Islet of Langerhans (tissue), 1 donor: ENCODE measurements around the gene SCPEP1.

Experiments used
- FAIRE-seq: peaks from one replicate; lab custom pipeline; 2011; peaks lifted over from hg19 to GRCh38; lab: Jason Lieb, UNC

The SCPEP1 gene

DNA sequence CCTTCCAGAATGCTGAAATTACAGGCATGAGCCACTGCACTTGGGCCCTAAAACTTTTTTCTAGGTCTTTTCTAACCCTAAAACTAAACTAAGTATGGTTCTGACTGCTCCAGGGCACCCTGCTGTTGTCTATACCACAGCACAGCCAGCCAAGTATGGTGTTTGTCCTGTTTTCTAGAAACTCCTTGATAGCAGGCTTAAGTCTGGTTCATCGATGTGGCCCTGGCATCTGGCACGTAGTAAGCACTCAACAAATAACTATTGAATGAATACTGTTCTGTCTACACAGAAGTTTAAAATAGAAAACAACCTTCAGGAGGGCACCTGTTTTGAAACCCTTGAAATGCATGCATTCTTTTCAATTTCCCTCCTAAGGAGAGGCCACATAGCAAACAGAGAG, 62.6 kb downstream of the SCPEP1 start:
- FAIRE-seq, result no peak

- no peak for FAIRE-seq
Measured at GRCh38 chr17:57043276-57043675, 65.3 kb downstream of the SCPEP1 start.

DNA sequence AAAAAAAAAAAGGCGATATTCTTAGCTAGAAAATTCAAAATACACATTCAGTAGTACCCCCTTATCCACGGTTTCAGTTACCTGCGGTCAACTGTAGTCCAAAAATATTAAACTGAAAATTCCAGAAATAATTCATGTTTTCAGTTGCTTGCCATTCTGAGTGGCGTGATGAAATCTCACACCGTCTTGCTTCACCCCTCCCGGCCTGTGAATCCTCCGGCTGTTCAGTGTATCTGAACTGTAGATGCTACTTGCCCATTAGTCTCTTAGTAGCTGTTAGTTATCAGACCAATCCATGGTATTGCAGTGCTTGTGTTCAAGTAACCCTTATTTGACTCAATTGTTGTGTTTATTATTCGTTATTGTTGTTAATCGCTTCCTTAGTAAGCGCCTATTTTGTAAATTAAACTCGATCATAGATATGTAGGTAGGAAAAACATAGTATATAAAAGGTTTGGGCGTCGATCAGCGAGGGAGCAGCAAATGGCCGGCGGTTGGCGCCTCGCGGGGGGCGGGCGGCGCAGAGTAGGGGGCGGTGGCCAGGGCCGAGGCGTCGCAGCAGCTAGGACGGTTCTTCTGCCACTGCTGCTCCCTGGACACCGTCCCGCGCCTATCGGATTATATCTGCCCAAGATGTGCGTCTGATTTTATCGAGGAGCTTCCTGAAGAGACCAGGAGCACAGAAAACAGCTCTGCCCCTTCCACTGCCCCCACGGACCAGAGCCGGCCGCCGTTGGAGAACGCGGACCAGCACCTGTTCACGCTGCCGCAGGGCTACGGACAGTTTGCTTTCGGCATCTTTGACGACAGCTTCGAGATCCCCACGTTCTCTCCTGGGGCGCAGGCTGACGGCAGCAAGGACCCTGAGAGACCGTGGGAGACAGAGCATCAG, 67.3 kb downstream of the SCPEP1 start:
- no peak for FAIRE-seq

DNA sequence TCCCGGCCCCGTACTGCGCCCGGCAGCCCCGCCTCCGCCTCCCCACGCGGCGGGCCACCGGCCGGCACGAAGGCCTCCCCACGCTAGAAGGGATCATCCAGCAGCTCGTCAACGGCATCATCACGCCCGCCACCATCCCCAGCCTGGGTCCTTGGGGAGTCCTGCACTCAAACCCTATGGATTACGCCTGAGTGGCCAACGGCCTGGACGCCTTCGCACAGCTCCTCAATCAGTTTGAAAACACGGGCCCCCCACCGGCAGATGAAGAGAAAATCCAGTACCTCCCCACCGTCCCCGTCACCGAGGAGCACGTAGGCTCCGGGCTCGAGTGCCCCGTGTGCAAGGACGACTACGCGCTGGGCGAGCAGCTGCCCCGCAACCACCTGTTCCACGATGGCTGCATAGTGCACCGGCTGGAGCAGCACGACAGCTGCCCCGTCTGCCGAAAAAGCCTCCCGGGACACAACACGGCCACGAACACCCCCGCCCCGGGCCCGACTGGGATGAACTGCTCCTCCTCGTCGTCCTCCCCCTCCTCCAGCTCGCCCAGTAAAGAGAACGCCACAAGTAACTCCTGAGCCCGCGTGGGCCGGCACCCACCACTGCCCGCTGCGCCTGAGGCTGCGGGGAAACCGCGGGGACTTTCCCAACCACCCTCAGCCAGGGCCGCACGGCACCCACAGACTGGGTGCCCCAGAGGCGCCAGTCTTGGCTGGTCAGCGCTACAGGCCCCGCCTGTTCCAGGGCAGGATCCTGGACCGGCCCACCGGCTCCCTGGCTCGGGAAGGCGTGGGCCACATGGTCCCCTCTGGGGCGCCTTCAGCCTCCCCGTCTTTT, 68.2 kb downstream of the SCPEP1 start:
- no peak for FAIRE-seq

GRCh38 chr17:57046749-57047148, 68.8 kb downstream of the SCPEP1 start:
- FAIRE-seq, result no peak

DNA sequence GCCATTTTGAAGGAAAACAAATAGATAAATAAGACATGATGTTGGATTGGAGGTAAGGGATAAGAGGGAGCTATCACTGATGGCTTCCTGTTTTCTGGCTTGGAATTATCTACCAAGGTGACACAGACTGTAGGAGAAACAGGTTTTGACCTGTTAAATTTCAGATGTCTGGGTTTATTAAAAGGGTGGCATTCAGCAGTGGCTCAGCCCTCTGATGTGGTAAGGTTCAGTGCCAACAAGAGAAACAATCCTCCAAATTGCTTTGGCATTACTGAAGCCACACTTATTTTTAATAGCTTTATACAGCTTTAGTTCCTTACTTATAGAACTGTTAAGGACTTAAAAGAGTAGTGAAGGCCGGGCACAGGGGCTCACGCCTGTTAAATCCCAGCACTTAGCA, 70.2 kb downstream of the SCPEP1 start:
- no peak for FAIRE-seq

DNA sequence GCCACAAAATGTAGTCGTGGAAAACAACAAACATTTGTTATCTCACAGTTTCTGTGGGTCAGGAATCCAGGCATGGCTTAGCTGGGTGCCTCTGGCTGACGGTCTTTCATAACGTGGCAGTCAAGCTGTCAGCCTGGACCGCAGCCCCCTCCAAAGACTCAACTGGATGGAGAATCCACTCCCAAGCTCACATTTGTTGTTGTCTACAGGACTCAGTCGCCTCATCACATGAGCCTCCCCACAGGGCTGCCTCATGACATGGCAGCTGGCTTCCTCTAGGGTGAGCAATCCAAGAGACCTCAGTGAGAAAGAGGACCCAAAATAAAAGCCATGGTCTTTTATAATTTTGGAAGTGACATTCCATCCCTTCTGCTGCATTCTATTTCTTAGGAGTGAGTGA, 72.4 kb downstream of the SCPEP1 start:
- no peak for FAIRE-seq

DNA sequence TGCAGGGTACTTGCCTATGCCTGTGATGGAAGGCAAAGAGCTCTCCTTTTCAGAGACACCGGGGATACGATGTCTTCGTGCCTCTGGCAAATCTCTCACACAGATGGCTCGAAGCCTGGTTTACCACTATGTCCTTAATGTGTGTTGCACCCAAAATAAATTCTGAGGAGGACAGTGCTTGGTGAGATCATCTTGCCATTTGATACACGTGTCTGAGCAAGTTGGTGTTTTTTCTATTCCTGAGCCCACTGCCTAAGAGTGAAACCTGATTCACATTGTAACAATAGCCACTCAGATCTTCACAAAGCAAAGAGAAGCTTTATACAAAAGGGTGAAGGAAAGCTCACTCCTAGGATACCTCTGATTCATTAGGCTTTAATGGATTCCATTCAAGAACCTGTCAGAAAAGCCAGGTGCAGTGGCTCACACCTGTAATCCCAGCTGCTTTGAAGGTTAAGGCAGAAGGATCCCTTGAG, 74.0 kb downstream of the SCPEP1 start:
- FAIRE-seq, result no peak
